Vagina (tissue), 2 donors: ENCODE data around the gene CCNY. TPM values are rescaled to one million over a fixed set of nuclear protein-coding genes. Genes with fewer than 3 reads are reported as not detected.

Source experiments
- DNase-seq, 2 donors: peaks; one replicate each; pipeline ENCODE4 v3.0.0-alpha.2; 2017; ENCODE audit errors: extremely low spot score in 2 of 2
- H3K27ac ChIP-seq: fragments of 200-600 bp; sonication (generic); one replicate; pipeline ENCODE4 v1.5.1; 2019
- H3K27me3 ChIP-seq: fragments of 200-600 bp; sonication (generic); one replicate; pipeline ENCODE4 v1.5.1; 2019
- H3K36me3 ChIP-seq, 2 donors: fragments of 200-600 bp; sonication (generic); one replicate each; pipeline ENCODE4 v1.5.1; 2017 to 2019
- H3K4me1 ChIP-seq: fragments of 200-600 bp; sonication (generic); one replicate; pipeline ENCODE4 v1.5.1; 2019
- H3K4me3 ChIP-seq, 2 donors: fragments of 200-600 bp; sonication (generic); 1 replicate in 1 of 2; 2 replicates in 1 of 2; pipeline ENCODE4 v1.5.1; 2016 to 2019
- H3K9me3 ChIP-seq: fragments of 200-600 bp; sonication (generic); one replicate; pipeline ENCODE4 v1.5.1; 2019
- POLR2A ChIP-seq, 2 donors: fragments of 450-650 bp; IDR thresholded peaks; one replicate each; pipeline ENCODE4 v1.6.1; 2017; ENCODE audit warnings: antibody characterized with exemption in 2 of 2, mild to moderate bottlenecking in 2 of 2, moderate library complexity in 2 of 2
- POLR2AphosphoS5 ChIP-seq, 2 donors: sonication (generic); formaldehyde crosslinking; IDR thresholded peaks; one replicate each; pipeline ENCODE4 v1.9.0; 2017; ENCODE audit warnings: antibody characterized with exemption in 2 of 2, mild to moderate bottlenecking in 2 of 2, low read depth in 1 of 2; ENCODE audit not compliant: insufficient read depth in 1 of 2
- intact Hi-C: fragments of 100-400 bp; cut with DNase I; formaldehyde crosslinking; loops from one replicate; pipeline ENCODE4 v1.15.1; 2023
- total RNA-seq: library from RNA; depleted of rRNA; stranded (reverse); fragments of >200 nt; gene quantifications from one replicate; pipeline ENCODE4 v1.2.3, GENCODE V29; 2016
- TF ChIP-seq, protein P1 (sequence below), 3 experiments: fragments of 450-650 bp in 2 of 3; fragments of 200-600 bp in 1 of 3; sonication (generic) in 1 of 3; IDR thresholded peaks; one replicate each; pipeline ENCODE4 v1.5.1; 2017 to 2019; ENCODE audit warnings: antibody characterized with exemption in 3 of 3, mild to moderate bottlenecking in 2 of 3, moderate library complexity in 2 of 3

The CCNY gene
- total RNA-seq, 1 donor from 2014 or later: 28.5 TPM

- H3K36me3 ChIP-seq: no peaks in the 10 kb centered on the region
- no peak for DNase-seq
- intact Hi-C loops: no loop called here
- no peak overlapping the region for H3K27ac ChIP-seq
- H3K9me3 ChIP-seq: no peaks in the 10 kb centered on the region
- no peaks in the 10 kb centered on the region for H3K4me1 ChIP-seq
- no peaks in the 10 kb centered on the region for H3K27me3 ChIP-seq
- no peak overlapping the region for H3K4me3 ChIP-seq
- TF ChIP-seq, protein P1, sequence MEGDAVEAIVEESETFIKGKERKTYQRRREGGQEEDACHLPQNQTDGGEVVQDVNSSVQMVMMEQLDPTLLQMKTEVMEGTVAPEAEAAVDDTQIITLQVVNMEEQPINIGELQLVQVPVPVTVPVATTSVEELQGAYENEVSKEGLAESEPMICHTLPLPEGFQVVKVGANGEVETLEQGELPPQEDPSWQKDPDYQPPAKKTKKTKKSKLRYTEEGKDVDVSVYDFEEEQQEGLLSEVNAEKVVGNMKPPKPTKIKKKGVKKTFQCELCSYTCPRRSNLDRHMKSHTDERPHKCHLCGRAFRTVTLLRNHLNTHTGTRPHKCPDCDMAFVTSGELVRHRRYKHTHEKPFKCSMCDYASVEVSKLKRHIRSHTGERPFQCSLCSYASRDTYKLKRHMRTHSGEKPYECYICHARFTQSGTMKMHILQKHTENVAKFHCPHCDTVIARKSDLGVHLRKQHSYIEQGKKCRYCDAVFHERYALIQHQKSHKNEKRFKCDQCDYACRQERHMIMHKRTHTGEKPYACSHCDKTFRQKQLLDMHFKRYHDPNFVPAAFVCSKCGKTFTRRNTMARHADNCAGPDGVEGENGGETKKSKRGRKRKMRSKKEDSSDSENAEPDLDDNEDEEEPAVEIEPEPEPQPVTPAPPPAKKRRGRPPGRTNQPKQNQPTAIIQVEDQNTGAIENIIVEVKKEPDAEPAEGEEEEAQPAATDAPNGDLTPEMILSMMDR (IDR thresholded peaks at IDR 0.05): no peak
- no peak for TF ChIP-seq POLR2AphosphoS5 (IDR thresholded peaks at IDR 0.05; ENCODE audit: insufficient read depth in 1 of 2, low read depth in 1 of 2)
- TF ChIP-seq POLR2A (IDR thresholded peaks at IDR 0.05): no peak
Observed at GRCh38 chr10:35594115-35595079, 258.1 kb downstream of the CCNY start.

DNA sequence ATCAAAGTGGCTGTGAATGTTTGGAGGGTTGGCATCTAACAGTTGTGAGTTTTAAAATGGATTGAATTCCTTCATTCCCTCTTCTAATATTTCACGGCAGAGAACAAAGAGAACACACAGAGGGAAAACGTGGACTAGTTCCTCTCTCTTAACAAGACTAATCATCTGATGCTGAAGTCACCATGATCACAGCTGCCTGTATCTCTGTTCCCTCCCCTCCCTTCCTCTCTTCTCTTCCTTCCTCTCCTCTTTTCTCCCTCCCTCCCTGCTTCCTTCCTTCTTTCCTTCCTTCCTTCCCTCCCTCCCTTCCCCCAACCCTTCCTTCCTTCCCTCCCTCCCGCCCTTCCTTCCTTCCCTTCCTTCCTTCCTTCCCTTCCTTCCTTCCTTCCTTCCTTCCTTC is 258.8 kb downstream of the CCNY start:
- intact Hi-C loops: no loop called here
- no peak overlapping the region for H3K4me3 ChIP-seq
- no peaks in the 10 kb centered on the region for H3K36me3 ChIP-seq
- H3K27ac ChIP-seq: no peak overlapping the region
- no peak for TF ChIP-seq POLR2AphosphoS5 (IDR thresholded peaks at IDR 0.05; ENCODE audit: insufficient read depth in 1 of 2, low read depth in 1 of 2)
- TF ChIP-seq, protein P1 (IDR thresholded peaks at IDR 0.05): no peak
- no peak for TF ChIP-seq POLR2A (IDR thresholded peaks at IDR 0.05)
- no peaks in the 10 kb centered on the region for H3K9me3 ChIP-seq
- no peak for DNase-seq
- H3K27me3 ChIP-seq: no peaks in the 10 kb centered on the region
- no peaks in the 10 kb centered on the region for H3K4me1 ChIP-seq

- Histone ChIP-seq H3K4me1 (no peaks in the 10 kb centered on the region), H3K27me3 (no peaks in the 10 kb centered on the region), H3K36me3 (no peaks in the 10 kb centered on the region), H3K9me3 (no peaks in the 10 kb centered on the region), H3K4me3 (no peak overlapping the region), H3K27ac (no peak overlapping the region)
- intact Hi-C loops: no loop called here
- DNase-seq: no peak
- no peak for TF ChIP-seq POLR2AphosphoS5 (IDR thresholded peaks at IDR 0.05; ENCODE audit: insufficient read depth in 1 of 2, low read depth in 1 of 2)
- TF ChIP-seq POLR2A (IDR thresholded peaks at IDR 0.05): no peak
- TF ChIP-seq, protein P1 (IDR thresholded peaks at IDR 0.05): no peak
Observed at GRCh38 chr10:35598379-35598778, 262.1 kb downstream of the CCNY start.

- Histone ChIP-seq H3K9me3 (no peaks in the 10 kb centered on the region), H3K27me3 (no peaks in the 10 kb centered on the region), H3K27ac (no peak overlapping the region), H3K4me3 (no peak overlapping the region), H3K36me3 (no peaks in the 10 kb centered on the region), H3K4me1 (no peaks in the 10 kb centered on the region)
- DNase-seq: no peak
- intact Hi-C loops: no loop called here
- TF ChIP-seq POLR2A (IDR thresholded peaks at IDR 0.05): no peak
- no peak for TF ChIP-seq POLR2AphosphoS5 (IDR thresholded peaks at IDR 0.05; ENCODE audit: insufficient read depth in 1 of 2, low read depth in 1 of 2)
- TF ChIP-seq, protein P1 (IDR thresholded peaks at IDR 0.05): no peak
Observed at GRCh38 chr10:35600193-35600592, 263.9 kb downstream of the CCNY start.

- no peak for DNase-seq
- H3K9me3 ChIP-seq: no peaks in the 10 kb centered on the region
- no peak within 1 kb of the TSS for H3K4me3 ChIP-seq
- H3K27me3 ChIP-seq: no peaks in the 10 kb centered on the region
- no peak within 1 kb of the TSS for H3K27ac ChIP-seq
- H3K36me3 ChIP-seq: no peaks in the 10 kb centered on the region
- TF ChIP-seq, protein P1 (IDR thresholded peaks at IDR 0.05): no peak
- TF ChIP-seq POLR2AphosphoS5 (IDR thresholded peaks at IDR 0.05; ENCODE audit: insufficient read depth in 1 of 2, low read depth in 1 of 2): no peak
- TF ChIP-seq POLR2A (IDR thresholded peaks at IDR 0.05): no peak
- peaks cover 5% of the 10 kb centered on the region for H3K4me1 ChIP-seq
- intact Hi-C loops: no loop called here
Observed at GRCh38 chr10:35605191-35605590, 268.9 kb downstream of the CCNY start, which contains the start of gene GJD4. Gene GJD4 (plus strand): TSS chr10:35605341. CDS start chr10:35605568, 227 bp downstream.
